GM19099 (cell line): Measurements from ENCODE around the gene RRBP1.

Source experiments
- POLR2A ChIP-seq: IDR thresholded peaks from 3 replicates; pipeline ENCODE4 v1.6.1; 2011; ENCODE audit warnings: low read depth; ENCODE audit not compliant: insufficient read length; ENCODE audit errors: extremely low read depth

RRBP1 gene

GRCh38 chr20:17661121-17661744 is 20.8 kb downstream of the RRBP1 start:
- no peak for TF ChIP-seq POLR2A

DNA sequence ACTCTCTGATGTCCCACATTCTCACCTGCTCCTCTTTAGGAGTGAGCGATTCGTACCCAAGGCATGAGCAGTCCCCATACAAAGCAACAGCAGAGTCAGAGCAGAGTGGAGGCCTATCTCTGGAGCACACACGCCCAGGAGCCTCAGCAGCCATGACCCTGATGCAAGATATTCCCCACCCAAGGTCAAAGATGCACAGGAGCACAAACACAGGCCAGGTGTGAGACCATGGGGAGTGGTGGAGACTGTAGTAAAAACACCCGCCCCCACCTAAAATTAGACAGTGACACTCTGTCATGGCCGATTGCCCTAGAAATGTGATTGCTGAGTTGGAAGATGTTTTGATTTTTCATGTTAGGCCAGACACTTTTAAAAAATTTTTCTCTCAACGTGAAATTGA is 21.4 kb downstream of the RRBP1 start:
- TF ChIP-seq POLR2A: no peak

- no peak for TF ChIP-seq POLR2A
These were observed 22.2 kb downstream of the RRBP1 start for GRCh38 chr20:17659801-17660200.

DNA sequence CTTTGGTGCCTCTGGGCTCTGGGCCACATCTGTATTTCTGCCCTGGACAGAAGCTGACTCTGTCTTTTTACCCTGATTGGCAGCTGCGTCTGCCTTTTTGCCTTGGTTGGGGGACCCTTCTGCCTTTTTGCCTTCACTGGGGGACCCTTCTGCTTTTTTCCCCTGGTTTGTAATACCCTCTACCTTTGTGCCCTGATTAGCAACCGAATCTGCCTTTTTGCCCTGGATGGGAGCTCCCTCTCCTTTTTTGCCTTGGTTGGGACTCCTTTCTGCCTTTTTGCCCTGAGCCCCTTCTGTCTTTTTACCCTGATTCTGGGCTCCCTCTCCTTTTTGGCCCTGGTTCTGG is 23.4 kb downstream of the RRBP1 start:
- TF ChIP-seq POLR2A: no peak

- no peak for TF ChIP-seq POLR2A
These were observed 24.0 kb downstream of the RRBP1 start for GRCh38 chr20:17657898-17658647.

DNA sequence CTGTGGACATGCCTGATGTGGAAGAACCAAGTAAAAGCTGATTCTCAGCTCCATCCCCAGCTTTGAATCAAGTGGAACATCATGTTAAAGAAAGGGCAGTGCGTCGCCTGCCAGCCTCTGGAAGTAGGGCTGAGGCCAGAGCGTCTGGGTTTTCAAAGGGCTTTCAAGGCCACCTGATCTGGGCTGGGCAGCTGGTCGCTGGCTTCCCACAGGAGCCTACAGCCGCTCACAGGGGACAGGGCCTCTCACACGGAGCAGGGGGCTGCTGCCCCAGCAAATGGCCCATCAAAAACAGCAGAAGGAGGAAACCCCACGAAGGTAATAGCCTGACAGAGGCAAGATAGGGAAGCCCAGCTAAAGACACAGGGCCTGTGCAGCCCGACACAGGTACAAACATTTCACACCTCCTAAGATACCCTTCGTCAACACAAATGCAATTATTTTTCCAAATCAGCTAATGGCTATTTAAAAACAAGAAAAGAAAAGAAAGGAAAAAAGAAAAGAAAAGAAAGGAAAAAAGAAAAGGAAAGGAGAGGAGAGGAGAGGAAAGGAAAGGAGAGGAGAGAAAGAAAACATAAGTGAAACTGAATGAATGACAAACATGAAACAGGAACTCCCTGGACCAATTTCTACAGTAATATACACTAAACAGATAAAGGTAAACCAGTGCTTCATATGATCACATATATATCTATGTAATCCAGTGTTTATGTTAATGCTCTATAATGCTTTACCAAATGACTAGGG is 24.8 kb downstream of the RRBP1 start:
- no peak for TF ChIP-seq POLR2A

DNA sequence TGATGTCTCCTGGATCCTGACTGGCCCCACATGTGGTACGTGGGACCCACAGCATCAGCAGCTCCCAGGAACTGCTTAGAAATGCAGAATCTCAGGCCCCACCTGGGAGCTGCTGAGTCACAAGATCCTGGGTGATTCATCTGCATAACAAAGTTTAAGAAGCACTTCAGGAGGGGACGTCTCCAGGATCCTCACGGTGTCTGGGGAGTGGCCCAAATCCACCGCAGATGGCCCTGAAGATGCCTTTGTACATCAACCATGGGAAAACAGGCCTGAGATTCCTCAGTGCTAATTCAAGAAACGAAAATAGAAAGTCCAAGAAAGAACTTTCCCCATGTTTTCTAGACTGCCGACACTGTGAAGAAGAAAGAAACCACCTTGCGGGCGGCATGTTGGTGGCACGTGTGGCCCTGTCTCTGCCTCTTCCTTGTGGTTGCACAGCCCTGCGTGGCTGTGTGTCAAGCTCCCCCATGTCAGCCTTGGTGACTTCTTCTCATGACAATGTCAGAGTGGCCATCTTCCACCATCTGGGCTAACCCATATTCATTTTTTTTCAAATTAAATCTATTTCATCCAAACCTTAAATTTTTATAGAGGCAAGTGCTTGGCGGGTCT is 26.1 kb downstream of the RRBP1 start:
- TF ChIP-seq POLR2A: no peak

- TF ChIP-seq POLR2A: no peak
These were observed 26.8 kb downstream of the RRBP1 start for GRCh38 chr20:17655286-17655651.

- TF ChIP-seq POLR2A: no peak
These were observed 27.3 kb downstream of the RRBP1 start for GRCh38 chr20:17654649-17655285.

DNA sequence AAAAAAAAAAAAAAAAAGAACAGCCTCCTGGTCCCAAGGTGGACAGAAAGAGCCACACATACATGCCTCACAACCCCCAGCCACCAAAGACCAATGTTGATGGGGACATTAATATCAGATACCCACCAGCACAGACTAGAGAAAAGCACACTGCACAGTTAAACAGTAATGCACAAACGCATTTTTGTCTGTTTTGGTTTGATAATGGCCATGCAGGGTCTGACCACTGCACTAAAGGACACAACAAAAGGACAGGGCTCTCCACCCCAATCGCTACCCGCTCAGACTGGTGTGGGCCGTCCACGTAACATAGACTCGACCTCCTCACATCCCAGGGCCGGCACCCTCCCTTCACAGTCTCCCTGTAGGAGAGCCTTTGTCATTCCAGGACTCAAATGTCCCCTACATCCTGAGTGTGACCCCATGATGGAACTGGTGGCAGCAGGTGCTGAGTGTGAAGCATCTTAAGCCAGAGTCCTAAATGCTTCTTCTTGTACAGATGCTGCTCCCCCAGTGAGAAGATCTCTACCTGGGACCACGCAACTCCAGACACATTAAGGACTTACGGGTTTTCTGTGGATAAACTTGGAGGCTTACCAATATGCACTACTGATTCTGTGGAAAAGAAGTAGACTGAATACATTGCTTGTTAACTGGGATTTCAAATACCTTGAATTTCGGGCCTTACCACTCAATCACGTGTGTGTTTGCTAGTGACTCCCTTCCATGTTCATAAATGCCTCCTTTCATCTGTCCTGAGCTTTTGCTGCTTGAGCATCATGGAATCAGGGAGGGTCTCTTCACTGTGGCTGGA is 28.0 kb downstream of the RRBP1 start:
- no peak for TF ChIP-seq POLR2A

- TF ChIP-seq POLR2A: no peak
These were observed 29.6 kb downstream of the RRBP1 start for GRCh38 chr20:17652411-17652810.

GRCh38 chr20:17651760-17652388 is 30.2 kb downstream of the RRBP1 start:
- no peak for TF ChIP-seq POLR2A

GRCh38 chr20:17651129-17651759 is 30.8 kb downstream of the RRBP1 start:
- TF ChIP-seq POLR2A: no peak
